ENCODE data around the gene CCDC183.
"Not testable (repeated sequence)": the region's sequence is repeated elsewhere in the genome, so short reads cannot be mapped to it uniquely, and the experiment has no call there.

Gene CCDC183

DNA sequence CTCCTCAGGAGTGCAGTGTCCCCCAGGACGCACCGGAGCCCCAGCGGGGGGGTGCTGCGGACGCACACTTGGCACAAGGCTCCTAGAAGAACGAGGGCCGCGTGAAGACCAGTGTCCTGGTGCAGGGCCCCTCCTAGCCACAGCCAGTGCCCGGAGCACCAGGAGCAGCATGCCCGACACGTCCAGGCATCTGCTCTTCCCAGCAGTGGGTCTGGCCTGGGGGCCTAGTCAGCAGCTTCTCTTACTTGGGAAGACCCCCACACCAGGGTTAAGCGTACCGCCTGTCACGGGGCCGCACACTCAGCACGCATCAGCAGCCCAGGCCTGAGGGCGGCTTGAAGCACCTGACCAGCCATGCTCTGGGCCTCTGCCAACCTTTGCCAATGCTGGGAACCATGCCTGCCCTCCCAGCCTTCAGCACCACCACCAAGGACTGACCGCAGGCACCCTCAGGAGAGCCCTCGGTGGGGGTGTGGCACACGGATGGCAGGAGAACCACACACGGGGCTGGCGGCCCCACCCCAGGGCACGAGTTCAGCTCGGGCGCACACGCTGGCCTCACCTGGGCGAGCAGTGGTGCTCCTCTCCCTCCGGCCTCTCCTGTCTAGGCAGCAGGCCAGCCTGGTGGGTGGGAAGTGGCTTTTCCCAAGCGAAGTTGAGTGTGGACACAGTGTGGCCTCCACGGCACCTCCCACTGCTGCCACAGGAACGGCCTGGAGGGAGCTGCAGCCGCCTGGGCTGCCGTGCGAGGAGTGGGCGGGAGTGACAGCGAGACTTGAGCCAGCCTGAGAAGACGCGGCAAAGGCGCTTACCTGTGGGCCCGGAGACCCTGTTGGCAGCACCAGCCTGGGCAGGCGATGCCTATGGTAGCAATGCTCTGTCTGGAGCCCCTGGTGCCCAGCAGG is 34.1 kb downstream of the CCDC183 start:
- no peak for DNase-seq (ENCODE audit: insufficient read length, low spot score)
- FAIRE-seq = no peak
- TF ChIP-seq, protein P1, sequence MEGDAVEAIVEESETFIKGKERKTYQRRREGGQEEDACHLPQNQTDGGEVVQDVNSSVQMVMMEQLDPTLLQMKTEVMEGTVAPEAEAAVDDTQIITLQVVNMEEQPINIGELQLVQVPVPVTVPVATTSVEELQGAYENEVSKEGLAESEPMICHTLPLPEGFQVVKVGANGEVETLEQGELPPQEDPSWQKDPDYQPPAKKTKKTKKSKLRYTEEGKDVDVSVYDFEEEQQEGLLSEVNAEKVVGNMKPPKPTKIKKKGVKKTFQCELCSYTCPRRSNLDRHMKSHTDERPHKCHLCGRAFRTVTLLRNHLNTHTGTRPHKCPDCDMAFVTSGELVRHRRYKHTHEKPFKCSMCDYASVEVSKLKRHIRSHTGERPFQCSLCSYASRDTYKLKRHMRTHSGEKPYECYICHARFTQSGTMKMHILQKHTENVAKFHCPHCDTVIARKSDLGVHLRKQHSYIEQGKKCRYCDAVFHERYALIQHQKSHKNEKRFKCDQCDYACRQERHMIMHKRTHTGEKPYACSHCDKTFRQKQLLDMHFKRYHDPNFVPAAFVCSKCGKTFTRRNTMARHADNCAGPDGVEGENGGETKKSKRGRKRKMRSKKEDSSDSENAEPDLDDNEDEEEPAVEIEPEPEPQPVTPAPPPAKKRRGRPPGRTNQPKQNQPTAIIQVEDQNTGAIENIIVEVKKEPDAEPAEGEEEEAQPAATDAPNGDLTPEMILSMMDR (IDR thresholded peaks at IDR 0.05; ENCODE audit: insufficient read depth, missing control alignments) = no peak

DNA sequence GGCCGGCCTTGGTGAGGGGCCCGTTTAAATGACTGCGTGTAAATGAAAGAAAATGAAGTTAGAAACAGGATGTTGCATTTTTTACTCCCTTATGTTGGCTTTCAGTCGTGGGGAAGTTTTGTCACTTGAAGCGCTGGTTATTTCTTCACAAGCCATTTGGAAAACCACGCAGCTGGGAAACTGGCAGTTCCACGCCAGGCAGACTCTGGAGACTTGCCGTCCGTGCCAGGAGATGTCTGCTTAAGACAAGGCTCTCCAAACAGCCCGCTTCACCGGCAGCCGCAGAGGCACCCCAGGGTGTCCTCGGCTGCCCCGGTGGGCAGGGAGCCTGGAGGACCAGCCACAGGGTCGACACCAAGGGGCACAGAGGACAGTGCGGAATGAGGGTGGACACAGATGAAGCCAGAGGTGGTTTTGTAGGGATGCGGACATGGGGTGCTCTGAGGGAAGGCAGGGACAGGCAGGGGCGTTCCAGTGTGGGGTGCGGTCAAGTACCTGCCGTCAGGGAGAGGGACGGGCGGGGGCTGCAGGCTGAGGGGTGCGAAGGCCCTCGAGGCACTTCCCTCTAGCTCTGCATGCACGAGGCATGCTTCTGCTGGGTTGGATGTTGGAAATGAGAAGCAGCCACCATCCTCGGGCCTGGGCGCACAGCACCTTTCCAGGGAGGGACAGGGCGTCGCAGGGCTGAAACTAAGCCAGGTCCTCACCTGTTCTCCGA is 35.0 kb downstream of the CCDC183 start:
- FAIRE-seq = no peak

DNA sequence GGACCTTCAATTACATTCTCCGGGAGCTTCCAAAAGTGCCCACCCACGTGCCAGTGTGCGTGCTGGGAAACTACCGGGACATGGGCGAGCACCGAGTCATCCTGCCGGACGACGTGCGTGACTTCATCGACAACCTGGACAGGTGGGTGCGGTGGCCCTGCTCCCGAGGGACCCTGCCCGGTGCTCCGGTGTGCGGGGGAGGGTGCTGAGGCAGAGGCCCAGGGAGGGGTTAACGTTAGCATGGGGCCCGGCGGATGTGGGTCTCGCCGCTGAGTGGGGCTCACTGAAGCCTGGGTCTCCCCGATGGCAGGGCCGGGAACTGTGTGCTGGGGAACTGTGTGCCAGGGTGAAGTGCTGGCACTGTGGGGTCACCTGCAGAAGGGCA is 35.6 kb downstream of the CCDC183 start:
- FAIRE-seq = no peak
- DNase-seq (ENCODE audit: insufficient read length, low spot score) = no peak

More for the DNA sequence above, 35.0 kb downstream of the CCDC183 start:
- TF ChIP-seq, protein P1 (IDR thresholded peaks at IDR 0.05; ENCODE audit: insufficient read depth, missing control alignments) = no peak
- no peak for DNase-seq (ENCODE audit: insufficient read length, low spot score)

DNA sequence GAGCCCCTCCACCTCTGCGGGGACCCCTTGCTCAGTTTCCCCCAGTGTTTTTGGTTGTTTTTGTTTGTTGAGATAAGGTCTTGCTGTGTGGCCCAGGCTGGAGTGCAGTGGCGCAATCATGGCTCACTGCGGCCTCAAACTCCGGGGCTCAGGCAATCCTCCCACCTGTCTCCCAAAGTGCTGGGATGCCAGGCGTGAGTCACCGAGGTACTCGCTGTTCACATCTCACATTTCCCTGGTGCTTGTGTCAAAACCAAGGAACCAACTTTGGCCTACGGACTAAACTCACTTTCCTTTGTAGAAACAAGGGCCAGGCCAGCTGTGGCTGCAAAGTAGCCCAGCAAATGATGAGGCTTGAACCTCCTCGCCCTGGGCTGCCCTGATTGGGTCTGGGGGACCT is 36.4 kb downstream of the CCDC183 start:
- DNase-seq (ENCODE audit: insufficient read length, low spot score) (no peak), FAIRE-seq (no peak)
- TF ChIP-seq, protein P1 (IDR thresholded peaks at IDR 0.05; ENCODE audit: insufficient read depth, missing control alignments) = no peak

More for the DNA sequence above, 35.6 kb downstream of the CCDC183 start:
- TF ChIP-seq, protein P1 (IDR thresholded peaks at IDR 0.05; ENCODE audit: insufficient read depth, missing control alignments) = no peak

DNA sequence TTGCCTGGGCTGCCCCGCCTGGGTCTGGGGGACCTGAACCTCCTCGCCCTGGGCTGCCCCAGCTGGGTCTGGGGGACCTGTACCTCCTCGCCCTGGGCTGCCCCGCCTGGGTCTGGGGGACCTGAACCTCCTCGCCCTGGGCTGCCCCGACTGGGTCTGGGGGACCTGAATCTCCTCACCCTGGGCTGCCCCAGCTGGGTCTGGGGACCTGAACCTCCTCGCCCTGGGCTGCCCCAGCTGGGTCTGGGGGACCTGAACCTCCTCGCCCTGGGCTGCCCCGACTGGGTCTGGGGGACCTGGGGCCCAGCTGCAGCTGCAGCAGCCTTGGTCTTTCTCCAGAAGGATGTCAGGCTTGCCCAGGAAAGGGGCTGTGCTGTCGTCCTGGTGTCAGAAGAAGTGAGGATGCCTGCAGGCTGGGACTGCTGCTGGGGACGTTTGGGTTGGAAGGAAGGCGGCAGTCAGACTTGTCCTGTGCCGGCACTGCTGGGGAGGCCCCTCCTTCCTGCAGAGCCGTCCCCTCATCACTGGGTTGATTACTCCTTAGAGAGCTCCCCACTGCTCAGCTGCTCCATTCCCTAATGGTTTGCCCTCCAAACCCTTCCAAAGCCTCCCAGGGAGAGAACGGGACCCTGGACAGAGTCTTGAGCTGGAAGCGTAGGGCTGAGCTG is 37.4 kb downstream of the CCDC183 start:
- DNase-seq (ENCODE audit: insufficient read length, low spot score); FAIRE-seq: not testable (repeated sequence)

GRCh38 chr9:136835162-136835931 is 39.2 kb downstream of the CCDC183 start:
- TF ChIP-seq, protein P1 (IDR thresholded peaks at IDR 0.05; ENCODE audit: insufficient read depth, missing control alignments) = no peak
- FAIRE-seq (no peak), DNase-seq (ENCODE audit: insufficient read length, low spot score) (no peak)
